Peyer's patch (tissue), 4 donors: Measurements from ENCODE around the gene ITFG2.

Experiments used
- POLR2A ChIP-seq, 2 donors: fragments of 450-650 bp; IDR thresholded peaks; one replicate each; pipeline ENCODE4 v1.5.1; 2017; ENCODE audit warnings: antibody characterized with exemption in 2 of 2, mild to moderate bottlenecking in 2 of 2, moderate library complexity in 2 of 2
- TF ChIP-seq, protein P1 (sequence below), 6 experiments: fragments of 450-650 bp in 4 of 6; fragments of 200-600 bp in 2 of 6; sonication (generic) in 1 of 6; IDR thresholded peaks; one replicate each; pipeline ENCODE4 v1.5.1; 2017 to 2019; ENCODE audit warnings: antibody characterized with exemption in 6 of 6, mild to moderate bottlenecking in 3 of 6, moderate library complexity in 1 of 6

GRCh38 chr12:2764398-2764797 lies 48.1 kb upstream of the ITFG2 start:
- no peak for TF ChIP-seq POLR2A (IDR thresholded peaks at IDR 0.05)
- TF ChIP-seq, protein P1, sequence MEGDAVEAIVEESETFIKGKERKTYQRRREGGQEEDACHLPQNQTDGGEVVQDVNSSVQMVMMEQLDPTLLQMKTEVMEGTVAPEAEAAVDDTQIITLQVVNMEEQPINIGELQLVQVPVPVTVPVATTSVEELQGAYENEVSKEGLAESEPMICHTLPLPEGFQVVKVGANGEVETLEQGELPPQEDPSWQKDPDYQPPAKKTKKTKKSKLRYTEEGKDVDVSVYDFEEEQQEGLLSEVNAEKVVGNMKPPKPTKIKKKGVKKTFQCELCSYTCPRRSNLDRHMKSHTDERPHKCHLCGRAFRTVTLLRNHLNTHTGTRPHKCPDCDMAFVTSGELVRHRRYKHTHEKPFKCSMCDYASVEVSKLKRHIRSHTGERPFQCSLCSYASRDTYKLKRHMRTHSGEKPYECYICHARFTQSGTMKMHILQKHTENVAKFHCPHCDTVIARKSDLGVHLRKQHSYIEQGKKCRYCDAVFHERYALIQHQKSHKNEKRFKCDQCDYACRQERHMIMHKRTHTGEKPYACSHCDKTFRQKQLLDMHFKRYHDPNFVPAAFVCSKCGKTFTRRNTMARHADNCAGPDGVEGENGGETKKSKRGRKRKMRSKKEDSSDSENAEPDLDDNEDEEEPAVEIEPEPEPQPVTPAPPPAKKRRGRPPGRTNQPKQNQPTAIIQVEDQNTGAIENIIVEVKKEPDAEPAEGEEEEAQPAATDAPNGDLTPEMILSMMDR (IDR thresholded peaks at IDR 0.05) = no peak
